ENCODE results near the gene USP7. TPM values are rescaled to one million over a fixed set of nuclear protein-coding genes. Genes with fewer than 3 reads are reported as not detected.

The USP7 gene
- total RNA-seq, 2 donors from 2014 or later, result 114 to 140 TPM

GRCh38 chr16:8915722-8916301, 47.9 kb downstream of the USP7 start:
- TF ChIP-seq, protein P1, sequence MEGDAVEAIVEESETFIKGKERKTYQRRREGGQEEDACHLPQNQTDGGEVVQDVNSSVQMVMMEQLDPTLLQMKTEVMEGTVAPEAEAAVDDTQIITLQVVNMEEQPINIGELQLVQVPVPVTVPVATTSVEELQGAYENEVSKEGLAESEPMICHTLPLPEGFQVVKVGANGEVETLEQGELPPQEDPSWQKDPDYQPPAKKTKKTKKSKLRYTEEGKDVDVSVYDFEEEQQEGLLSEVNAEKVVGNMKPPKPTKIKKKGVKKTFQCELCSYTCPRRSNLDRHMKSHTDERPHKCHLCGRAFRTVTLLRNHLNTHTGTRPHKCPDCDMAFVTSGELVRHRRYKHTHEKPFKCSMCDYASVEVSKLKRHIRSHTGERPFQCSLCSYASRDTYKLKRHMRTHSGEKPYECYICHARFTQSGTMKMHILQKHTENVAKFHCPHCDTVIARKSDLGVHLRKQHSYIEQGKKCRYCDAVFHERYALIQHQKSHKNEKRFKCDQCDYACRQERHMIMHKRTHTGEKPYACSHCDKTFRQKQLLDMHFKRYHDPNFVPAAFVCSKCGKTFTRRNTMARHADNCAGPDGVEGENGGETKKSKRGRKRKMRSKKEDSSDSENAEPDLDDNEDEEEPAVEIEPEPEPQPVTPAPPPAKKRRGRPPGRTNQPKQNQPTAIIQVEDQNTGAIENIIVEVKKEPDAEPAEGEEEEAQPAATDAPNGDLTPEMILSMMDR (conservative IDR thresholded peaks at IDR 0.05), result no peak
- Histone ChIP-seq H3K4me1 (ENCODE audit: control insufficient read depth, insufficient read depth, low read length) (peaks cover 11% of the 10 kb centered on the region), H3K27ac (ENCODE audit: low read depth, low read length) (no peak overlapping the region), H3K9me3 (ENCODE audit: control insufficient read depth, low read length) (no peaks in the 10 kb centered on the region), H3K36me3 (ENCODE audit: control insufficient read depth, insufficient read depth, low read length) (peaks cover 80% of the 10 kb centered on the region), H3K4me3 (ENCODE audit: low read length) (no peak overlapping the region), H3K27me3 (ENCODE audit: control insufficient read depth, insufficient read depth, low read length, poor library complexity, severe bottlenecking) (no peaks in the 10 kb centered on the region), H3K9ac (ENCODE audit: extremely low read depth, low read length, poor library complexity, severe bottlenecking) (no peak overlapping the region)
- WGBS, 2 experiments (ENCODE audit: insufficient coverage in 1 of 2, insufficient read length in 1 of 2), result 95 to 97% methylated on average over 5 to 7 of the region's 7 CpGs
- Mint-ChIP-seq H3K27me3 (ENCODE audit: insufficient read depth) (no peaks in the 10 kb centered on the region), H3K27ac (no peak overlapping the region), H3K36me3 (ENCODE audit: low read depth) (peaks cover 86% of the 10 kb centered on the region), H3K4me1 (peaks cover 18% of the 10 kb centered on the region), H3K9me3 (no peaks in the 10 kb centered on the region), H3K4me3 (no peak overlapping the region)
- no peak for DNase-seq

DNA sequence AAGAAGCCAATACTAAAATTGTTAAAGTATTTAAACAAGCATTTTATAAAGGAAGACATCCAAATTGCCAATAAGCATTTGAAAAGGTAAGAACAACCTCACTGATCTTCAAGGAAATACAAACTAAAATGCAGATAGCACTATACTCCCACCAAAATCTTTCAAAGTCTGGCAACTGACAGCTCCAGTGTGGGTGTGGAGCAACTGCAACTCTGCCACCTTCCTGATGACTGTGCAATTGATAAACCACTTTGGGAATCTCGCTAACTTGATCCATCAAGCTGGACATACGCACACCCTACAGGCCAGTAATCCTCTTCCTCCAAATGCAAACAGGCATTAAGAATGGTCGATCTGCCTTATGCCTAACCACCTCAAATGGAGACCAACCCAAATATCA, 49.6 kb downstream of the USP7 start:
- no peak overlapping the region for H3K4me3 ChIP-seq (ENCODE audit: low read length)
- no peak overlapping the region for H3K9ac ChIP-seq (ENCODE audit: extremely low read depth, low read length, poor library complexity, severe bottlenecking)
- H3K27ac ChIP-seq (ENCODE audit: low read depth, low read length), result no peak overlapping the region
- Mint-ChIP-seq H3K27me3 (ENCODE audit: insufficient read depth) (no peaks in the 10 kb centered on the region), H3K9me3 (no peaks in the 10 kb centered on the region), H3K4me1 (peaks cover 31% of the 10 kb centered on the region), H3K27ac (no peak overlapping the region), H3K36me3 (ENCODE audit: low read depth) (peaks cover 77% of the 10 kb centered on the region), H3K4me3 (no peak overlapping the region)
- no peak for DNase-seq
- no peaks in the 10 kb centered on the region for H3K9me3 ChIP-seq (ENCODE audit: control insufficient read depth, low read length)
- WGBS, 2 experiments (ENCODE audit: insufficient coverage in 1 of 2, insufficient read length in 1 of 2), result 91 to 94% methylated on average over 2 to 3 of the region's 3 CpGs
- peaks cover 21% of the 10 kb centered on the region for H3K4me1 ChIP-seq (ENCODE audit: control insufficient read depth, insufficient read depth, low read length)
- TF ChIP-seq, protein P1 (conservative IDR thresholded peaks at IDR 0.05), result no peak
- H3K36me3 ChIP-seq (ENCODE audit: control insufficient read depth, insufficient read depth, low read length), result peaks cover 81% of the 10 kb centered on the region
- no peaks in the 10 kb centered on the region for H3K27me3 ChIP-seq (ENCODE audit: control insufficient read depth, insufficient read depth, low read length, poor library complexity, severe bottlenecking)

- no peak overlapping the region for H3K27ac ChIP-seq (ENCODE audit: low read depth, low read length)
- H3K9me3 Mint-ChIP-seq, result no peaks in the 10 kb centered on the region
- no peak overlapping the region for H3K4me3 Mint-ChIP-seq
- 81 to 99% methylated on average over 4 of the region's 4 CpGs for WGBS, 2 experiments (ENCODE audit: insufficient coverage in 1 of 2, insufficient read length in 1 of 2)
- H3K36me3 Mint-ChIP-seq (ENCODE audit: low read depth), result peaks cover 76% of the 10 kb centered on the region
- peaks cover 82% of the 10 kb centered on the region for H3K36me3 ChIP-seq (ENCODE audit: control insufficient read depth, insufficient read depth, low read length)
- H3K27ac Mint-ChIP-seq, result peak overlapping the region; percentile 57
- no peak overlapping the region for H3K9ac ChIP-seq (ENCODE audit: extremely low read depth, low read length, poor library complexity, severe bottlenecking)
- TF ChIP-seq, protein P1 (conservative IDR thresholded peaks at IDR 0.05), result no peak
- peaks cover 43% of the 10 kb centered on the region for H3K4me1 Mint-ChIP-seq
- H3K27me3 ChIP-seq (ENCODE audit: control insufficient read depth, insufficient read depth, low read length, poor library complexity, severe bottlenecking), result no peaks in the 10 kb centered on the region
- no peak for DNase-seq
- H3K9me3 ChIP-seq (ENCODE audit: control insufficient read depth, low read length), result no peaks in the 10 kb centered on the region
- no peaks in the 10 kb centered on the region for H3K27me3 Mint-ChIP-seq (ENCODE audit: insufficient read depth)
- H3K4me1 ChIP-seq (ENCODE audit: control insufficient read depth, insufficient read depth, low read length), result peaks cover 26% of the 10 kb centered on the region
- H3K4me3 ChIP-seq (ENCODE audit: low read length), result no peak overlapping the region
Measured at GRCh38 chr16:8912793-8913192, 50.9 kb downstream of the USP7 start.
